HepG2 (cell line): ENCODE results near the gene CAPZB. TPM values are rescaled to one million over a fixed set of nuclear protein-coding genes. Genes with fewer than 3 reads are reported as not detected.

Source experiments
- BATF2 ChIP-seq: sonication (generic); formaldehyde crosslinking; IDR thresholded peaks from 2 replicates; pipeline ENCODE4 v1.8.0; 2022; ENCODE audit warnings: mild to moderate bottlenecking, missing genetic modification reagents, moderate library complexity
- CENPT ChIP-seq: sonication (generic); formaldehyde crosslinking; IDR thresholded peaks from 2 replicates; pipeline ENCODE4 v1.8.0; 2022; ENCODE audit warnings: low read depth, mild to moderate bottlenecking, moderate library complexity, missing genetic modification reagents
- GMEB2 ChIP-seq: IDR thresholded peaks from 2 replicates; pipeline ENCODE4 v1.6.1; 2016; ENCODE audit warnings: missing biosample characterization, missing genetic modification reagents, low read depth
- KLF6 ChIP-seq: IDR thresholded peaks from 2 replicates; pipeline ENCODE4 v1.8.0; 2016; ENCODE audit warnings: missing biosample characterization, missing genetic modification reagents
- PAF1 ChIP-seq: IDR thresholded peaks from 2 replicates; pipeline ENCODE4 v1.6.1; 2016; ENCODE audit warnings: missing genetic modification reagents, missing compliant biosample characterization
- RERE ChIP-seq: IDR thresholded peaks from 2 replicates; pipeline ENCODE4 v1.6.1; 2016; ENCODE audit warnings: low read depth, missing genetic modification reagents, missing compliant biosample characterization
- SMAD9 ChIP-seq: sonication (generic); formaldehyde crosslinking; IDR thresholded peaks from 2 replicates; pipeline ENCODE4 v1.5.1; 2020; ENCODE audit warnings: mild to moderate bottlenecking, missing genetic modification reagents
- SNAPC5 ChIP-seq: sonication (generic); formaldehyde crosslinking; IDR thresholded peaks from 2 replicates; pipeline ENCODE4 v1.8.1; 2023; ENCODE audit warnings: mild to moderate bottlenecking, missing genetic modification reagents, borderline replicate concordance
- SSRP1 ChIP-seq: IDR thresholded peaks from 2 replicates; pipeline ENCODE4 v1.6.1; 2016; ENCODE audit warnings: control low read depth
- STAG1 ChIP-seq: sonication (generic); formaldehyde crosslinking; IDR thresholded peaks from 2 replicates; pipeline ENCODE4 v1.4.0; 2020; ENCODE audit warnings: missing genetic modification reagents
- TIGD3 ChIP-seq: sonication (generic); formaldehyde crosslinking; IDR thresholded peaks from 2 replicates; pipeline ENCODE4 v1.5.1; 2020; ENCODE audit warnings: mild to moderate bottlenecking, missing genetic modification reagents, borderline replicate concordance
- ZBTB42 ChIP-seq: sonication (generic); formaldehyde crosslinking; IDR thresholded peaks from 2 replicates; pipeline ENCODE4 v1.5.0; 2020; ENCODE audit warnings: mild to moderate bottlenecking, missing genetic modification reagents
- ZNF124 ChIP-seq: sonication (generic); formaldehyde crosslinking; IDR thresholded peaks from 2 replicates; pipeline ENCODE4 v1.4.0; 2020; ENCODE audit warnings: missing genetic modification reagents
- ZNF225 ChIP-seq: sonication (generic); formaldehyde crosslinking; IDR thresholded peaks from 2 replicates; pipeline ENCODE4 v1.4.0; 2020; ENCODE audit warnings: mild to moderate bottlenecking, missing genetic modification reagents
- ZNF354B ChIP-seq: sonication (generic); formaldehyde crosslinking; IDR thresholded peaks from 2 replicates; pipeline ENCODE4 v1.8.0; 2022; ENCODE audit warnings: mild to moderate bottlenecking, missing genetic modification reagents
- ZNF512 ChIP-seq: sonication (generic); formaldehyde crosslinking; IDR thresholded peaks from 2 replicates; pipeline ENCODE4 v1.4.0; 2020; ENCODE audit warnings: mild to moderate bottlenecking, missing genetic modification reagents
- ZNF589 ChIP-seq: sonication (generic); formaldehyde crosslinking; conservative IDR thresholded peaks from 2 replicates; pipeline ENCODE4 v1.8.0; 2022; ENCODE audit warnings: mild to moderate bottlenecking, moderate library complexity, missing genetic modification reagents
- ZNF792 ChIP-seq: IDR thresholded peaks from 2 replicates; pipeline ENCODE4 v1.6.1; 2016
- ZSCAN12 ChIP-seq: sonication (generic); formaldehyde crosslinking; IDR thresholded peaks from 2 replicates; pipeline ENCODE4 v1.9.0; 2021; ENCODE audit warnings: mild to moderate bottlenecking, missing genetic modification reagents
- ZSCAN9 ChIP-seq: IDR thresholded peaks from 2 replicates; pipeline ENCODE4 v1.6.1; 2016; ENCODE audit warnings: borderline replicate concordance
- polyA plus RNA-seq, 8 experiments: library from polyadenylated mRNA; depleted of rRNA in 3 of 8; stranded (reverse) in 7 of 8; unstranded in 1 of 8; fragments of >200 nt; fragmentation: Illumina TruSeq in 4 of 8; extraction: Trizol in 4 of 8; gene quantifications; 2 replicates each; pipeline versions ENCODE4 v1.2.1 to v1.2.3, GENCODE V29; 2011 to 2016; ENCODE audit warnings: low read depth in 4 of 8, missing spikeins in 1 of 8, mixed read lengths in 1 of 8; ENCODE audit not compliant: insufficient read depth in 1 of 8
- total RNA-seq, 5 experiments: library from RNA; depleted of rRNA; stranded (reverse); fragments of >200 nt; fragmentation: Illumina TruSeq; extraction: Trizol; gene quantifications; 2 replicates each; pipeline ENCODE4 v1.2.3, GENCODE V29; 2016; ENCODE audit warnings: low read depth in 1 of 5

Gene CAPZB
- total and polyA plus RNA-seq, 2 of the 13 experiments (the other 11 are each of a cell fraction or from before 2014, with no cell fraction given): 58.9 to 76.9 TPM

GRCh38 chr1:19409477-19410341, 75.6 kb downstream of the CAPZB start (continued):
- TF ChIP-seq ZNF225: no peak
- TF ChIP-seq ZNF354B (CRISPR knock-in tag): no peak
- TF ChIP-seq SSRP1 (CRISPR knock-in tag): no peak
- TF ChIP-seq GMEB2 (CRISPR knock-in tag): no peak
- TF ChIP-seq ZNF124 (CRISPR knock-in tag): no peak
- TF ChIP-seq TIGD3 (CRISPR knock-in tag): no peak
- no peak for TF ChIP-seq ZBTB42 (CRISPR knock-in tag)
- TF ChIP-seq ZNF512: no peak
- no peak for TF ChIP-seq ZSCAN9 (CRISPR knock-in tag)
- TF ChIP-seq SMAD9 (CRISPR knock-in tag): no peak
- TF ChIP-seq CENPT (CRISPR knock-in tag): no peak
- no peak for TF ChIP-seq ZSCAN12 (CRISPR knock-in tag)
- no peak for TF ChIP-seq BATF2 (CRISPR knock-in tag)
- no peak for TF ChIP-seq ZNF589
- TF ChIP-seq RERE (CRISPR knock-in tag): peak; percentile 66; the same call in 1 of the 2 replicates
- no peak for TF ChIP-seq ZNF792 (CRISPR knock-in tag)
- no peak for TF ChIP-seq SNAPC5 (CRISPR knock-in tag)
- no peak for TF ChIP-seq STAG1 (CRISPR knock-in tag)
- no peak for TF ChIP-seq KLF6 (CRISPR knock-in tag)
- TF ChIP-seq PAF1 (CRISPR knock-in tag): no peak
